ENCODE results near the gene ANKRD34A. TPM values are rescaled to one million over a fixed set of nuclear protein-coding genes. Genes with fewer than 3 reads are reported as not detected.

The ANKRD34A gene
- total RNA-seq, 5 donors from 2014 or later (not counting 1 experiment from before 2014, with no cell fraction given): 0.68 to 3.5 (median 1.7) TPM

GRCh38 chr1:145986551-145986950 is 22.2 kb upstream of the ANKRD34A start:
- DNase-seq (no peak), ATAC-seq (replicated peaks in 1 of 4) (no peak)
- H3K9me3 Mint-ChIP-seq: no peaks in the 10 kb centered on the region
- no CpG with 5 or more reads among the region's 6 CpGs for WGBS (ENCODE audit: insufficient coverage)
- H3K36me3 Mint-ChIP-seq: peaks cover 1% of the 10 kb centered on the region
- Histone ChIP-seq H3K36me3 (ENCODE audit: control insufficient read depth in 2 of 2, extremely low read depth in 1 of 2, insufficient read depth in 1 of 2, low read length in 1 of 2) (no peaks in the 10 kb centered on the region), H3K4me1 (ENCODE audit: control insufficient read depth in 1 of 2, extremely low read depth in 1 of 2, insufficient read depth in 2 of 2, low read length in 2 of 2) (peaks cover 37 to 69% of the 10 kb centered on the region in 2 experiments), H3K27me3 (replicated peaks in 1 of 2; ENCODE audit: control insufficient read depth in 2 of 2, extremely low read depth in 1 of 2, insufficient read depth in 2 of 2, low read length in 1 of 2) (no peaks in the 10 kb centered on the region), H3K9me3 (no peaks in the 10 kb centered on the region), H3K27ac (ENCODE audit: low read length) (no peak overlapping the region), H3K4me3 (ENCODE audit: control insufficient read depth in 1 of 2, extremely low read depth in 1 of 2, low read length in 1 of 2) (no peak overlapping the region)
- peaks cover 51 to 85% (median 58%) of the 10 kb centered on the region in 3 donors for H3K4me1 Mint-ChIP-seq
- no peaks in the 10 kb centered on the region for H3K27me3 Mint-ChIP-seq
- ChIA-PET POLR2A (interaction anchor here in 1 of 2 donors (1.1 kb wide), 1 partner anchor 10 kb away, joined by 3 read pairs; the partner anchor contains the start of gene TXNIP), CTCF (interaction anchor here (0.7 to 1.3 kb wide), 4 partner anchors 10 to 21 kb away, joined by 4 to 8 read pairs (median 5); partner anchors contain the start of gene TXNIP (in 1 of the 2))
- H3K4me3 Mint-ChIP-seq: no peak overlapping the region
- peak overlapping the region in 1 of 2 donors; percentile 88 for H3K27ac Mint-ChIP-seq

GRCh38 chr1:145985502-145986439 is 21.4 kb upstream of the ANKRD34A start:
- WGBS (ENCODE audit: insufficient coverage): 65% methylated on average over 5 of the region's 15 CpGs
- Mint-ChIP-seq H3K27ac (peak overlapping the region; percentile 91 to 94), H3K36me3 (no peaks in the 10 kb centered on the region), H3K4me1 (peaks cover 46 to 85% (median 51%) of the 10 kb centered on the region in 3 donors), H3K9me3 (no peaks in the 10 kb centered on the region), H3K4me3 (peak overlapping the region in 2 of 3 donors; percentile 18 to 20), H3K27me3 (no peaks in the 10 kb centered on the region)
- H3K27ac ChIP-seq (ENCODE audit: low read length): peak overlapping the region; percentile 46
- no peak overlapping the region for H3K4me3 ChIP-seq (ENCODE audit: control insufficient read depth in 1 of 2, extremely low read depth in 1 of 2, low read length in 1 of 2)
- no peaks in the 10 kb centered on the region for H3K9me3 ChIP-seq
- CTCF ChIA-PET: interaction anchor here (0.7 to 1.3 kb wide), 3 partner anchors 11 to 22 kb away, joined by 4 to 6 read pairs (median 4); partner anchors contain the start of gene TXNIP (in 1 of the 2)
- no peaks in the 10 kb centered on the region for H3K27me3 ChIP-seq (replicated peaks in 1 of 2; ENCODE audit: control insufficient read depth in 2 of 2, extremely low read depth in 1 of 2, insufficient read depth in 2 of 2, low read length in 1 of 2)
- H3K4me1 ChIP-seq (ENCODE audit: control insufficient read depth in 1 of 2, extremely low read depth in 1 of 2, insufficient read depth in 2 of 2, low read length in 2 of 2): peaks cover 42 to 76% of the 10 kb centered on the region in 2 experiments
- DNase-seq (no peak), ATAC-seq (replicated peaks in 1 of 4) (no peak)
- POLR2A ChIA-PET: interaction anchor here in 1 of 2 donors (0.6 kb wide), 1 partner anchor 17 kb away, joined by 5 read pairs; no protein-coding TSS in a partner anchor
- no peaks in the 10 kb centered on the region for H3K36me3 ChIP-seq (ENCODE audit: control insufficient read depth in 2 of 2, extremely low read depth in 1 of 2, insufficient read depth in 1 of 2, low read length in 1 of 2)

GRCh38 chr1:145985129-145985501 is 20.7 kb upstream of the ANKRD34A start:
- CTCF ChIA-PET: interaction anchor here (0.6 to 1.3 kb wide), 2 partner anchors 11 to 20 kb away, joined by 3 to 4 read pairs; partner anchors contain the start of gene TXNIP (in 1 of the 2)
- peaks cover 39 to 80% (median 45%) of the 10 kb centered on the region in 3 donors for H3K4me1 Mint-ChIP-seq
- H3K9me3 ChIP-seq: no peaks in the 10 kb centered on the region

GRCh38 chr1:145983960-145984830 is 19.8 kb upstream of the ANKRD34A start:
- no peaks in the 10 kb centered on the region for H3K9me3 ChIP-seq
- Mint-ChIP-seq H3K4me3 (peak overlapping the region in 1 of 3 donors; percentile 29), H3K36me3 (no peaks in the 10 kb centered on the region), H3K9me3 (no peaks in the 10 kb centered on the region), H3K27ac (peak overlapping the region; percentile 91 to 94), H3K27me3 (no peaks in the 10 kb centered on the region), H3K4me1 (peaks cover 37 to 79% (median 40%) of the 10 kb centered on the region in 3 donors)
- no peak overlapping the region for H3K4me3 ChIP-seq (ENCODE audit: control insufficient read depth in 1 of 2, extremely low read depth in 1 of 2, low read length in 1 of 2)
- ChIA-PET CTCF (interaction anchor here in 1 of 2 donors (0.6 kb wide), 1 partner anchor 21 kb away, joined by 3 read pairs; no protein-coding TSS in a partner anchor), POLR2A (interaction anchor here in 1 of 2 donors (0.6 kb wide), 2 partner anchors 17 to 20 kb away, joined by 3 to 6 read pairs; no protein-coding TSS in a partner anchor)
- no peaks in the 10 kb centered on the region for H3K27me3 ChIP-seq (replicated peaks in 1 of 2; ENCODE audit: control insufficient read depth in 2 of 2, extremely low read depth in 1 of 2, insufficient read depth in 2 of 2, low read length in 1 of 2)
- peak in 4 of 35 experiments; percentile 21 to 56 (median 40) for DNase-seq
- ATAC-seq (replicated peaks in 1 of 4): peak in 3 of 4 experiments; percentile 29 to 44 (median 36)
- H3K4me1 ChIP-seq (ENCODE audit: control insufficient read depth in 1 of 2, extremely low read depth in 1 of 2, insufficient read depth in 2 of 2, low read length in 2 of 2): peaks cover 56 to 84% of the 10 kb centered on the region in 2 experiments
- no peaks in the 10 kb centered on the region for H3K36me3 ChIP-seq (ENCODE audit: control insufficient read depth in 2 of 2, extremely low read depth in 1 of 2, insufficient read depth in 1 of 2, low read length in 1 of 2)
- peak overlapping the region; percentile 94 for H3K27ac ChIP-seq (ENCODE audit: low read length)
- WGBS (ENCODE audit: insufficient coverage): 77% methylated on average over 4 of the region's 12 CpGs

More at GRCh38 chr1:145985129-145985501, 20.7 kb upstream of the ANKRD34A start:
- Mint-ChIP-seq H3K4me3 (peak overlapping the region in 1 of 3 donors; percentile 29), H3K27ac (peak overlapping the region; percentile 91 to 94), H3K27me3 (no peaks in the 10 kb centered on the region), H3K36me3 (no peaks in the 10 kb centered on the region), H3K9me3 (no peaks in the 10 kb centered on the region)
- DNase-seq: no peak
- Histone ChIP-seq H3K4me1 (ENCODE audit: control insufficient read depth in 1 of 2, extremely low read depth in 1 of 2, insufficient read depth in 2 of 2, low read length in 2 of 2) (peaks cover 48 to 79% of the 10 kb centered on the region in 2 experiments), H3K27ac (ENCODE audit: low read length) (peak overlapping the region; percentile 46), H3K36me3 (ENCODE audit: control insufficient read depth in 2 of 2, extremely low read depth in 1 of 2, insufficient read depth in 1 of 2, low read length in 1 of 2) (no peaks in the 10 kb centered on the region), H3K4me3 (ENCODE audit: control insufficient read depth in 1 of 2, extremely low read depth in 1 of 2, low read length in 1 of 2) (no peak overlapping the region), H3K27me3 (replicated peaks in 1 of 2; ENCODE audit: control insufficient read depth in 2 of 2, extremely low read depth in 1 of 2, insufficient read depth in 2 of 2, low read length in 1 of 2) (no peaks in the 10 kb centered on the region)
- WGBS (ENCODE audit: insufficient coverage): no CpG with 5 or more reads among the region's 2 CpGs
- ATAC-seq (replicated peaks in 1 of 4): no peak
- POLR2A ChIA-PET: no interaction called here

- POLR2A ChIA-PET: interaction anchor here in 1 of 2 donors (1.6 kb wide), 1 partner anchor 13 kb away, joined by 8 read pairs; the partner anchor contains the start of gene TXNIP
- Mint-ChIP-seq H3K9me3 (no peaks in the 10 kb centered on the region), H3K36me3 (no peaks in the 10 kb centered on the region), H3K4me3 (no peak overlapping the region), H3K4me1 (peaks cover 29 to 69% (median 31%) of the 10 kb centered on the region in 3 donors), H3K27ac (no peak overlapping the region), H3K27me3 (no peaks in the 10 kb centered on the region)
- peaks cover 61 to 86% of the 10 kb centered on the region in 2 experiments for H3K4me1 ChIP-seq (ENCODE audit: control insufficient read depth in 1 of 2, extremely low read depth in 1 of 2, insufficient read depth in 2 of 2, low read length in 2 of 2)
- H3K9me3 ChIP-seq: no peaks in the 10 kb centered on the region
- no peak for DNase-seq
- CTCF ChIA-PET: no interaction called here
- 91% methylated on average over 1 of the region's 1 CpG for WGBS (ENCODE audit: insufficient coverage)
- peak overlapping the region; percentile 94 for H3K27ac ChIP-seq (ENCODE audit: low read length)
- H3K4me3 ChIP-seq (ENCODE audit: control insufficient read depth in 1 of 2, extremely low read depth in 1 of 2, low read length in 1 of 2): no peak overlapping the region
- no peaks in the 10 kb centered on the region for H3K36me3 ChIP-seq (ENCODE audit: control insufficient read depth in 2 of 2, extremely low read depth in 1 of 2, insufficient read depth in 1 of 2, low read length in 1 of 2)
- no peak for ATAC-seq (replicated peaks in 1 of 4)
- no peaks in the 10 kb centered on the region for H3K27me3 ChIP-seq (replicated peaks in 1 of 2; ENCODE audit: control insufficient read depth in 2 of 2, extremely low read depth in 1 of 2, insufficient read depth in 2 of 2, low read length in 1 of 2)
Measured at GRCh38 chr1:145983206-145983675, 18.9 kb upstream of the ANKRD34A start.

Measured in T-cell (primary cell).